HFFc6 (cell line): ENCODE measurements around the gene DENND2D. TPM values are rescaled to one million over a fixed set of nuclear protein-coding genes. Genes with fewer than 3 reads are reported as not detected.

Experiments used
- DNase-seq: peaks from one replicate; pipeline ENCODE4 v3.0.0-alpha.2; 2018
- H3K27ac Mint-ChIP-seq: 2 replicates; pipeline ENCODE4 v1.8.0; 2020; ENCODE audit warnings: mild to moderate bottlenecking, mixed read lengths
- H3K27me3 Mint-ChIP-seq: 2 replicates; pipeline ENCODE4 v1.8.0; 2021; ENCODE audit warnings: mild to moderate bottlenecking, moderate library complexity, mixed read lengths; ENCODE audit not compliant: insufficient read depth
- H3K36me3 Mint-ChIP-seq: 2 replicates; pipeline ENCODE4 v1.8.0; 2021; ENCODE audit warnings: low read depth, mixed read lengths
- H3K4me1 Mint-ChIP-seq: 2 replicates; pipeline ENCODE4 v1.8.0; 2020; ENCODE audit warnings: low read depth, mixed read lengths
- H3K4me3 Mint-ChIP-seq: 2 replicates; pipeline ENCODE4 v1.8.0; 2020; ENCODE audit warnings: mild to moderate bottlenecking, moderate library complexity, mixed read lengths
- H3K9me3 Mint-ChIP-seq: 2 replicates; pipeline ENCODE4 v1.8.0; 2020; ENCODE audit warnings: mild to moderate bottlenecking, mixed read lengths
- CTCF ChIP-seq: fragments of 200-600 bp; sonication (generic); IDR thresholded peaks from 2 replicates; pipeline ENCODE4 v1.5.0; 2021; ENCODE audit warnings: antibody characterized with exemption, mild to moderate bottlenecking
- total RNA-seq, 6 experiments: library from RNA; stranded (reverse); fragmentation: NEBNext Ultra II Directional; extraction: Animal tissue kit (Norgen Biotek cat#: 25700); gene quantifications; 2 replicates in 1 of 6; 3 replicates in 5 of 6; pipeline ENCODE4 v1.2.3, GENCODE V29; 2021

The DENND2D gene
- total RNA-seq, 6 experiments from 2014 or later, result 0.92 to 4.0 (median 3.7) TPM

- DNase-seq, result peak; percentile 5
Measured at GRCh38 chr1:111241797-111242196, 41.4 kb upstream of the DENND2D start.

GRCh38 chr1:111238056-111238795, 37.8 kb upstream of the DENND2D start:
- no peaks in the 10 kb centered on the region for H3K9me3 Mint-ChIP-seq
- H3K27me3 Mint-ChIP-seq, result peaks cover 16% of the 10 kb centered on the region
- no peak for DNase-seq
- H3K36me3 Mint-ChIP-seq, result no peaks in the 10 kb centered on the region
- no peak overlapping the region for H3K4me3 Mint-ChIP-seq
- H3K4me1 Mint-ChIP-seq, result peaks cover 43% of the 10 kb centered on the region
- TF ChIP-seq CTCF, result no peak
- H3K27ac Mint-ChIP-seq, result no peak overlapping the region

More at GRCh38 chr1:111241797-111242196, 41.4 kb upstream of the DENND2D start:
- Mint-ChIP-seq H3K36me3 (no peaks in the 10 kb centered on the region), H3K27ac (no peak overlapping the region), H3K9me3 (no peaks in the 10 kb centered on the region), H3K4me1 (peaks cover 13% of the 10 kb centered on the region), H3K4me3 (no peak overlapping the region), H3K27me3 (peaks cover 27% of the 10 kb centered on the region)
- no peak for TF ChIP-seq CTCF

GRCh38 chr1:111236806-111237205, 36.4 kb upstream of the DENND2D start:
- Mint-ChIP-seq H3K4me3 (no peak overlapping the region), H3K36me3 (no peaks in the 10 kb centered on the region), H3K4me1 (peaks cover 43% of the 10 kb centered on the region), H3K27ac (no peak overlapping the region), H3K9me3 (no peaks in the 10 kb centered on the region), H3K27me3 (peaks cover 14% of the 10 kb centered on the region)
- no peak for TF ChIP-seq CTCF
- DNase-seq, result no peak

GRCh38 chr1:111236379-111236778, 35.9 kb upstream of the DENND2D start:
- Mint-ChIP-seq H3K27me3 (peaks cover 14% of the 10 kb centered on the region), H3K27ac (no peak overlapping the region), H3K4me1 (peaks cover 43% of the 10 kb centered on the region), H3K4me3 (no peak overlapping the region), H3K9me3 (no peaks in the 10 kb centered on the region), H3K36me3 (no peaks in the 10 kb centered on the region)
- DNase-seq, result no peak
- TF ChIP-seq CTCF, result no peak

GRCh38 chr1:111234866-111235265, 34.4 kb upstream of the DENND2D start:
- H3K4me3 Mint-ChIP-seq, result peak overlapping the region; percentile 45; the same call in 1 of the 2 replicates
- TF ChIP-seq CTCF, result no peak
- peak overlapping the region; percentile 83 for H3K27ac Mint-ChIP-seq
- peaks cover 13% of the 10 kb centered on the region for H3K27me3 Mint-ChIP-seq
- H3K4me1 Mint-ChIP-seq, result peaks cover 46% of the 10 kb centered on the region
- no peaks in the 10 kb centered on the region for H3K36me3 Mint-ChIP-seq
- DNase-seq, result peak; percentile 75
- no peaks in the 10 kb centered on the region for H3K9me3 Mint-ChIP-seq
